Endodermal cell (in vitro differentiated cells): ENCODE data around the gene SLC4A4. TPM values are rescaled to one million over a fixed set of nuclear protein-coding genes. Genes with fewer than 3 reads are reported as not detected.

Experiments used
- DNase-seq: peaks from one replicate; pipeline ENCODE4 v3.0.0-alpha.2; 2017
- H3K27ac ChIP-seq: 2 replicates; pipeline ENCODE4 v1.5.1; 2013; ENCODE audit warnings: mild to moderate bottlenecking, low read depth, low read length, moderate library complexity
- H3K27me3 ChIP-seq: 2 replicates; pipeline ENCODE4 v1.6.1; 2013; ENCODE audit warnings: mild to moderate bottlenecking, low read length, moderate library complexity; ENCODE audit not compliant: insufficient read depth, control insufficient read depth, poor library complexity, severe bottlenecking
- H3K36me3 ChIP-seq: 2 replicates; pipeline ENCODE4 v1.7.0; 2013; ENCODE audit warnings: mild to moderate bottlenecking, low read length, moderate library complexity; ENCODE audit not compliant: control insufficient read depth, insufficient read depth
- H3K4me1 ChIP-seq: one replicate; pipeline ENCODE4 v1.7.0; 2013; ENCODE audit warnings: low read length; ENCODE audit not compliant: control insufficient read depth, insufficient read depth
- H3K4me3 ChIP-seq: 2 replicates; pipeline ENCODE4 v1.5.1; 2013; ENCODE audit warnings: mild to moderate bottlenecking, low read length, moderate library complexity
- H3K9ac ChIP-seq: 2 replicates; pipeline ENCODE4 v1.6.1; 2013; ENCODE audit warnings: mild to moderate bottlenecking, low read length, moderate library complexity; ENCODE audit not compliant: poor library complexity, severe bottlenecking; ENCODE audit errors: extremely low read depth
- H3K9me3 ChIP-seq: 2 replicates; pipeline ENCODE4 v1.6.1; 2013; ENCODE audit warnings: mild to moderate bottlenecking, low read length, moderate library complexity; ENCODE audit not compliant: control insufficient read depth
- H3K27ac Mint-ChIP-seq: 2 replicates; pipeline ENCODE4 v1.8.0; 2020; ENCODE audit warnings: mixed read lengths
- H3K27me3 Mint-ChIP-seq: 2 replicates; pipeline ENCODE4 v1.8.0; 2021; ENCODE audit warnings: mild to moderate bottlenecking, mixed read lengths; ENCODE audit not compliant: insufficient read depth
- H3K36me3 Mint-ChIP-seq: 2 replicates; pipeline ENCODE4 v1.8.0; 2020; ENCODE audit warnings: low read depth, mixed read lengths
- H3K4me1 Mint-ChIP-seq: 2 replicates; pipeline ENCODE4 v1.8.0; 2020; ENCODE audit warnings: mixed read lengths
- H3K4me3 Mint-ChIP-seq: 2 replicates; pipeline ENCODE4 v1.8.0; 2020; ENCODE audit warnings: mild to moderate bottlenecking, moderate library complexity, mixed read lengths
- H3K9me3 Mint-ChIP-seq: 2 replicates; pipeline ENCODE4 v1.8.0; 2020; ENCODE audit warnings: mild to moderate bottlenecking, mixed read lengths
- WGBS, 2 experiments: methylation state at CpG; one replicate each; pipeline versions ENCODE4 v1.1.5 to v1.1.7; 2013; ENCODE audit warnings: missing lambda C conversion rate in 2 of 2, mixed read lengths in 1 of 2; ENCODE audit not compliant: insufficient coverage in 1 of 2, insufficient read length in 1 of 2; 5-methylcytosine and 5-hydroxymethylcytosine counted together
- total RNA-seq, 2 donors: library from RNA; stranded (reverse); fragmentation: NEBNext Ultra II Directional in 1 of 2; extraction: Animal tissue kit (Norgen Biotek cat#: 25700) in 1 of 2; gene quantifications; 2 replicates in 1 of 2; 3 replicates in 1 of 2; pipeline ENCODE4 v1.2.1, GENCODE V29; 2021
- TF ChIP-seq, protein P1 (sequence below): fragments of 200-600 bp; sonication (generic); conservative IDR thresholded peaks from 2 replicates; pipeline ENCODE4 v1.5.0; 2021; ENCODE audit warnings: antibody characterized with exemption, mild to moderate bottlenecking

SLC4A4 gene
- total RNA-seq, 2 donors from 2014 or later: 3.3 to 3.8 TPM

DNA sequence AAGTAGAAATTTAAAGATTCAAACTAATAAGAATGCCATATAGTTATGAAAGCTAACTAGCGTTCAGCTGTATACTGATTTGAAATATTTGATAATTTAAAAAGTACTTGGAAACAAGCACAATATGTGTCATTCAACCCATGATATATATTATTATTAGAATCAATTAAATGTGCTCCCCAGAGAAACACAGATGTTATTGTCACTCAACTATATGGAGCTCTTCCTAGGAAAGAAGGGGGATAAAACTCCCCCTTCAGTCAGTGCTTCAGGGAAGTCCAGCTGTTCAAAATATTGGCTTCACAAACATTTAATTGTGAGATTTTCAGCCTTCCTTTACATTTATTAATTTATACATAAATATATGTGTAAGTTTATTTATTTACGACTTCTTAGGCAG is 135.9 kb downstream of the SLC4A4 start:
- Histone ChIP-seq H3K4me3 (no peak overlapping the region), H3K27ac (no peak overlapping the region), H3K36me3 (no peaks in the 10 kb centered on the region), H3K4me1 (no peaks in the 10 kb centered on the region), H3K27me3 (no peaks in the 10 kb centered on the region), H3K9ac (no peak overlapping the region), H3K9me3 (no peaks in the 10 kb centered on the region)
- H3K36me3 Mint-ChIP-seq: no peaks in the 10 kb centered on the region
- H3K4me3 Mint-ChIP-seq: no peak overlapping the region
- TF ChIP-seq, protein P1, sequence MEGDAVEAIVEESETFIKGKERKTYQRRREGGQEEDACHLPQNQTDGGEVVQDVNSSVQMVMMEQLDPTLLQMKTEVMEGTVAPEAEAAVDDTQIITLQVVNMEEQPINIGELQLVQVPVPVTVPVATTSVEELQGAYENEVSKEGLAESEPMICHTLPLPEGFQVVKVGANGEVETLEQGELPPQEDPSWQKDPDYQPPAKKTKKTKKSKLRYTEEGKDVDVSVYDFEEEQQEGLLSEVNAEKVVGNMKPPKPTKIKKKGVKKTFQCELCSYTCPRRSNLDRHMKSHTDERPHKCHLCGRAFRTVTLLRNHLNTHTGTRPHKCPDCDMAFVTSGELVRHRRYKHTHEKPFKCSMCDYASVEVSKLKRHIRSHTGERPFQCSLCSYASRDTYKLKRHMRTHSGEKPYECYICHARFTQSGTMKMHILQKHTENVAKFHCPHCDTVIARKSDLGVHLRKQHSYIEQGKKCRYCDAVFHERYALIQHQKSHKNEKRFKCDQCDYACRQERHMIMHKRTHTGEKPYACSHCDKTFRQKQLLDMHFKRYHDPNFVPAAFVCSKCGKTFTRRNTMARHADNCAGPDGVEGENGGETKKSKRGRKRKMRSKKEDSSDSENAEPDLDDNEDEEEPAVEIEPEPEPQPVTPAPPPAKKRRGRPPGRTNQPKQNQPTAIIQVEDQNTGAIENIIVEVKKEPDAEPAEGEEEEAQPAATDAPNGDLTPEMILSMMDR: no peak
- no peak for DNase-seq
- H3K9me3 Mint-ChIP-seq: no peaks in the 10 kb centered on the region
- H3K4me1 Mint-ChIP-seq: no peaks in the 10 kb centered on the region
- no peak overlapping the region for H3K27ac Mint-ChIP-seq
- H3K27me3 Mint-ChIP-seq: no peaks in the 10 kb centered on the region
- no CpG with 5 or more reads among the region's 2 CpGs for WGBS, 2 experiments

DNA sequence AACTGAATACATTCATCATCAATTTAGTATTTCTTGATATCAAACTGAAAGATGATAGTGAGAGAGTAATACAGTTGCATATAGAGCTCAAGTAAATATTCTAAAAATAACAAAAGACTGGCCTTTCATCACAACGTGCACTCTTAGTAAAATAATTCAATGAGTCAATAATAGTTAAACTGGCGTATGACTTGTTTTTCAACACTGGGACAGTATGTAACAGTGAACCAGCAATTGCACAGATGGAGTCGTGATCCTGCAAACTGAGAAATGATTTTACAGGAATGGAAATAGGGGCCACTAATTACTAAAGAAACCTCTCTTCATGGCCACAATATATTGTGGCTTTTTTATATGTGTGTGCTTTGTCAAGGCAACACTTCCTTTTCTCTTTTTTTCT is 137.4 kb downstream of the SLC4A4 start:
- H3K36me3 Mint-ChIP-seq: no peaks in the 10 kb centered on the region
- no peak for DNase-seq
- H3K27me3 Mint-ChIP-seq: no peaks in the 10 kb centered on the region
- H3K4me3 Mint-ChIP-seq: no peak overlapping the region
- no peak overlapping the region for H3K4me3 ChIP-seq
- TF ChIP-seq, protein P1: no peak
- no peaks in the 10 kb centered on the region for H3K9me3 ChIP-seq
- no peaks in the 10 kb centered on the region for H3K9me3 Mint-ChIP-seq
- no peak overlapping the region for H3K9ac ChIP-seq
- no peaks in the 10 kb centered on the region for H3K36me3 ChIP-seq
- no peaks in the 10 kb centered on the region for H3K4me1 ChIP-seq
- H3K27ac ChIP-seq: no peak overlapping the region
- H3K27ac Mint-ChIP-seq: no peak overlapping the region
- no peaks in the 10 kb centered on the region for H3K4me1 Mint-ChIP-seq
- H3K27me3 ChIP-seq: no peaks in the 10 kb centered on the region
- WGBS, 2 experiments: 98 to 100% methylated on average over 2 to 3 of the region's 3 CpGs

DNA sequence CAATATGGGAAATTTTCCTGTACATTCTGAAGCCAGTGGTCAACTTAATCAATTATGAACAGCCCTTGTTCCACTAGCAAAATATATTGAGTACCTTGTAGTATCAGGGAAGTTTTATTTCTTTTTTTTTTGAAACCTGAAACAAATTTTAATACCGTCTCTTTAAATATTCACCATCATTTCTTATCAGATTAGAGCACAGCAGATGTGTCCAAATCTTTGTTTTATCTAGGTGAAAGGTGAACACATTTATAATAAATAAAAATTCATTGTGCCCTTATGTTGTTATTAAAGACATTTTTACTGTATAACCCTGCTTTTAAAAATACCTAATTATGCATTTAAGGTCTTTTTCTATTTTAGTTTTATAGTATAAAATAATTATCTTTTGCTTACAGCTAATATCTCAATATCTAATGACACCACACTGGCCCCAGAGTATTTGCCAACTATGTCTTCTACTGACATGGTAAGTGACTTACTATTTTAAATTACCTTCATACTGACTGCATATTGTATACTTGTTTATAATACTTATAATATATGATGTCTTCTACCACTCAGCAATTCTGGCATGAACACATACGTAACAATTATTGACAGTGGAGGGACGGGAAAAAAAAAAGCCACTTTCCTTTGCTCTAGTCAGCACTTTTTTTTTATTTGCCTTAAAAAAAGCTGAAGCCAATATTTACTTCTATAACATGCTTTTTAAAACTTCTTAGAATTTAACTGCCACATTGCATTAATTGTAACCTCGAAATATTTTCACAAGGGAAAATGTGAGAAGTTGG is 147.9 kb downstream of the SLC4A4 start:
- H3K9me3 ChIP-seq: no peaks in the 10 kb centered on the region
- no peaks in the 10 kb centered on the region for H3K27me3 ChIP-seq
- TF ChIP-seq, protein P1: no peak
- Mint-ChIP-seq H3K27me3 (no peaks in the 10 kb centered on the region), H3K36me3 (no peaks in the 10 kb centered on the region), H3K4me1 (peaks cover 6% of the 10 kb centered on the region), H3K9me3 (no peaks in the 10 kb centered on the region), H3K4me3 (no peak overlapping the region), H3K27ac (no peak overlapping the region)
- DNase-seq: no peak
- no peaks in the 10 kb centered on the region for H3K36me3 ChIP-seq
- no peak overlapping the region for H3K4me3 ChIP-seq
- H3K9ac ChIP-seq: no peak overlapping the region
- 88 to 91% methylated on average over 3 of the region's 4 CpGs for WGBS, 2 experiments
- H3K4me1 ChIP-seq: peaks cover 8% of the 10 kb centered on the region
- peak overlapping the region; percentile 65 for H3K27ac ChIP-seq
